Neural cell (in vitro differentiated cells): ENCODE measurements around the gene TSPOAP1. TPM values are rescaled to one million over a fixed set of nuclear protein-coding genes. Genes with fewer than 3 reads are reported as not detected.

Experiments
- H2AFZ ChIP-seq: fragments of 200-600, 300-800 bp; sonication (generic), shearing (Covaris generic); 2 replicates; pipeline ENCODE4 v1.6.0; 2014; ENCODE audit warnings: low read depth, mild to moderate bottlenecking, antibody characterized with exemption, low read length, moderate library complexity
- H3F3A ChIP-seq: fragments of 200-600 bp; shearing (Covaris generic); 2 replicates; pipeline ENCODE4 v1.6.1; 2016; ENCODE audit warnings: mild to moderate bottlenecking, moderate library complexity, mixed read lengths, antibody characterized with exemption, low read length; ENCODE audit not compliant: insufficient read depth, poor library complexity, severe bottlenecking
- H3K27ac ChIP-seq: fragments of 200-600, 300-800 bp; sonication (generic), shearing (Covaris generic); 2 replicates; pipeline ENCODE4 v1.5.1; 2014; ENCODE audit warnings: mild to moderate bottlenecking, low read length, moderate library complexity
- H3K27me3 ChIP-seq: fragments of 300-800, 200-600 bp; sonication (generic), shearing (Covaris generic); 2 replicates; pipeline ENCODE4 v1.6.0; 2014; ENCODE audit warnings: mild to moderate bottlenecking, low read depth, low read length, moderate library complexity; ENCODE audit not compliant: insufficient read depth
- H3K36me3 ChIP-seq: fragments of 300-800, 200-600 bp; sonication (generic), shearing (Covaris generic); 2 replicates; pipeline ENCODE4 v1.5.1; 2014; ENCODE audit warnings: mild to moderate bottlenecking, antibody characterized with exemption, low read length, moderate library complexity; ENCODE audit not compliant: insufficient read depth
- H3K4me2 ChIP-seq: fragments of 300-800, 200-600 bp; sonication (generic), shearing (Covaris generic); 2 replicates; pipeline ENCODE4 v1.6.0; 2014; ENCODE audit warnings: mild to moderate bottlenecking, low read length
- H3K4me3 ChIP-seq: fragments of 300-800, 200-600 bp; sonication (generic), shearing (Covaris generic); 2 replicates; pipeline ENCODE4 v1.5.1; 2014; ENCODE audit warnings: mild to moderate bottlenecking, low read length, moderate library complexity
- H3K79me2 ChIP-seq: fragments of 200-600 bp; shearing (Covaris generic); replicated peaks from 2 replicates; pipeline ENCODE4 v1.6.0; 2014; ENCODE audit warnings: mild to moderate bottlenecking, low read length, moderate library complexity; ENCODE audit not compliant: insufficient read depth
- H3K9ac ChIP-seq: fragments of 300-800, 200-600 bp; sonication (generic), shearing (Covaris generic); 2 replicates; pipeline ENCODE4 v1.6.1; 2016; ENCODE audit warnings: mild to moderate bottlenecking, low read length, mixed read lengths
- H3K9me2 ChIP-seq: fragments of 200-600 bp; shearing (Covaris generic); 2 replicates; pipeline ENCODE4 v1.6.1; 2016; ENCODE audit warnings: mild to moderate bottlenecking, low read length, mixed read lengths; ENCODE audit not compliant: insufficient read depth
- H3K9me3 ChIP-seq: fragments of 200-600, 300-800 bp; sonication (generic), shearing (Covaris generic); 2 replicates; pipeline ENCODE4 v1.6.1; 2016; ENCODE audit warnings: mild to moderate bottlenecking, mixed run types, low read length, moderate library complexity, mixed read lengths
- H4K20me1 ChIP-seq: fragments of 200-600 bp; shearing (Covaris generic); 2 replicates; pipeline ENCODE4 v1.6.1; 2016; ENCODE audit warnings: mild to moderate bottlenecking, mixed run types; ENCODE audit not compliant: insufficient read depth
- CTCF ChIP-seq: fragments of 450-650 bp; IDR thresholded peaks from 2 replicates; pipeline ENCODE4 v1.5.1; 2014; ENCODE audit warnings: antibody characterized with exemption, mild to moderate bottlenecking, moderate library complexity; ENCODE audit not compliant: poor library complexity, severe bottlenecking
- EP300 ChIP-seq: fragments of 450-650 bp; conservative IDR thresholded peaks from 2 replicates; pipeline ENCODE4 v1.6.1; 2014; ENCODE audit warnings: antibody characterized with exemption, mild to moderate bottlenecking, moderate library complexity; ENCODE audit not compliant: poor library complexity, severe bottlenecking
- EZH2 ChIP-seq: fragments of 200-600, 300-800 bp; shearing (Covaris generic), sonication (generic); IDR thresholded peaks from 2 replicates; pipeline ENCODE4 v1.6.1; 2014; ENCODE audit warnings: antibody characterized with exemption, low read length, borderline replicate concordance, mild to moderate bottlenecking; ENCODE audit not compliant: insufficient read depth, poor library complexity, severe bottlenecking
- MXI1 ChIP-seq: fragments of 450-650 bp; conservative IDR thresholded peaks from 2 replicates; pipeline ENCODE4 v1.6.1; 2014; ENCODE audit warnings: antibody characterized with exemption, mild to moderate bottlenecking; ENCODE audit not compliant: poor library complexity, severe bottlenecking
- POLR2AphosphoS5 ChIP-seq: IDR thresholded peaks from 2 replicates; pipeline ENCODE4 v1.6.1; 2012
- RAD21 ChIP-seq: fragments of 450-650 bp; conservative IDR thresholded peaks from 2 replicates; pipeline ENCODE4 v1.6.1; 2014; ENCODE audit warnings: antibody characterized with exemption, mild to moderate bottlenecking, moderate library complexity
- REST ChIP-seq: IDR thresholded peaks from 2 replicates; pipeline ENCODE4 v1.6.1; 2012; ENCODE audit warnings: borderline replicate concordance
- SMC3 ChIP-seq: fragments of 450-650 bp; conservative IDR thresholded peaks from 2 replicates; pipeline ENCODE4 v1.6.1; 2014; ENCODE audit warnings: antibody characterized with exemption, mild to moderate bottlenecking, moderate library complexity; ENCODE audit not compliant: poor library complexity
- TAF1 ChIP-seq: IDR thresholded peaks from 2 replicates; pipeline ENCODE4 v1.6.1; 2012; ENCODE audit warnings: low read depth
- polyA plus RNA-seq: library from polyadenylated mRNA; depleted of rRNA; stranded (reverse); fragments of >200 nt; gene quantifications from 2 replicates; pipeline ENCODE4 v1.2.3, GENCODE V29; 2014

TSPOAP1 gene
- polyA plus RNA-seq, 1 donor from 2014 or later = 103 TPM

GRCh38 chr17:58362368-58363014 is 33.9 kb upstream of the TSPOAP1 start:
- no peaks in the 10 kb centered on the region for H4K20me1 ChIP-seq
- H3K36me3 ChIP-seq = no peaks in the 10 kb centered on the region
- no peak overlapping the region for H2AFZ ChIP-seq
- no peaks in the 10 kb centered on the region for H3K9me3 ChIP-seq
- no peak overlapping the region for H3K27ac ChIP-seq
- H3K4me3 ChIP-seq = no peak overlapping the region
- H3K9ac ChIP-seq = no peak overlapping the region
- H3K79me2 ChIP-seq = no peaks in the 10 kb centered on the region
- H3K9me2 ChIP-seq = no peaks in the 10 kb centered on the region
- H3K27me3 ChIP-seq = no peaks in the 10 kb centered on the region
- H3F3A ChIP-seq = no peaks in the 10 kb centered on the region
- no peak overlapping the region for H3K4me2 ChIP-seq
- TF ChIP-seq REST (no peak), EP300 (no peak), CTCF (no peak), SMC3 (no peak), EZH2 (no peak), RAD21 (no peak), POLR2AphosphoS5 (no peak), TAF1 (no peak), MXI1 (no peak)

- H2AFZ ChIP-seq = no peak overlapping the region
- TF ChIP-seq POLR2AphosphoS5 = no peak
- no peak for TF ChIP-seq RAD21
- TF ChIP-seq EP300 = no peak
- TF ChIP-seq REST = no peak
- TF ChIP-seq SMC3 = no peak
- TF ChIP-seq TAF1 = no peak
- TF ChIP-seq CTCF = no peak
- TF ChIP-seq MXI1 = no peak
- TF ChIP-seq EZH2 = no peak
- H3K9me3 ChIP-seq = no peaks in the 10 kb centered on the region
- H3K79me2 ChIP-seq = no peaks in the 10 kb centered on the region
- no peaks in the 10 kb centered on the region for H3K36me3 ChIP-seq
- H3F3A ChIP-seq = no peaks in the 10 kb centered on the region
- no peaks in the 10 kb centered on the region for H3K27me3 ChIP-seq
- H3K9me2 ChIP-seq = no peaks in the 10 kb centered on the region
- H3K27ac ChIP-seq = no peak overlapping the region
- H3K9ac ChIP-seq = no peak overlapping the region
- H3K4me2 ChIP-seq = no peak overlapping the region
- no peak overlapping the region for H3K4me3 ChIP-seq
- no peaks in the 10 kb centered on the region for H4K20me1 ChIP-seq
Observed at GRCh38 chr17:58360296-58361063, 31.9 kb upstream of the TSPOAP1 start.
